ENCODE results near the gene PLSCR5. TPM values are rescaled to one million over a fixed set of nuclear protein-coding genes. Genes with fewer than 3 reads are reported as not detected.

Gene PLSCR5
- total and polyA plus RNA-seq, 4 experiments from 2014 or later = not detected

DNA sequence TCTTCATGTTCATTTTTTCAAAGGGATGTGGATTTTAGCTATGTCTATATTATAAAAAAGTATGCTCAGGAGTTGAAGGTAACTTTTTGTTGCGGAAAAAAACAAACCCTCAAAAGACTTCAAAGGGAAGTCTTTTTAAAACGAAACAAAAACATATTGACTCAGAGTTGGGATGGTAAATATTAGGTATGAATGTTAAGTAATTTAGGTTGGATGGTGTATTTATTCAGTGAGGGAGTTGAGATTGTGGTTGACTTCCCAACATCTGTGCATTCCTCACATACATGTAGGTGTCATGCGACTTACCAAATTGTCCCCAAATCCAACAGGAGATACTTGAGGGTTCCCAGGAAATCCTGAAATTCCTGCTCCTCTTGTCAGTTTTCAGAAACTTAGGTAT, 32.7 kb upstream of the PLSCR5 start:
- H3K9me3 Mint-ChIP-seq = no peaks in the 10 kb centered on the region
- no peak overlapping the region for H3K27ac ChIP-seq (ENCODE audit: low read depth, low read length)
- H3K36me3 ChIP-seq (ENCODE audit: insufficient read depth, low read length) = no peaks in the 10 kb centered on the region
- CTCF ChIA-PET (ENCODE audit: partially characterized antibody) = interaction anchor here (1.1 to 1.7 kb wide), 2 partner anchors 10 to 51 kb away, joined by 3 to 6 read pairs; no protein-coding TSS in a partner anchor
- no peaks in the 10 kb centered on the region for H3K9me3 ChIP-seq (ENCODE audit: control insufficient read depth in 1 of 2, low read length in 2 of 2)
- H3K27me3 Mint-ChIP-seq = no peaks in the 10 kb centered on the region
- H3K36me3 Mint-ChIP-seq = no peaks in the 10 kb centered on the region
- no peaks in the 10 kb centered on the region for H3K27me3 ChIP-seq (ENCODE audit: insufficient read depth, low read length)
- no peak for DNase-seq
- intact Hi-C loops (cut with micrococcal nuclease) = no loop called here
- no peaks in the 10 kb centered on the region for H3K4me1 Mint-ChIP-seq
- H3K4me3 ChIP-seq (ENCODE audit: low read length in 2 of 2) = no peak overlapping the region
- H3K4me3 Mint-ChIP-seq = no peak overlapping the region
- no peak overlapping the region for H3K27ac Mint-ChIP-seq
- H3K4me1 ChIP-seq (ENCODE audit: insufficient read depth, low read length) = no peaks in the 10 kb centered on the region
- POLR2A ChIA-PET (ENCODE audit: partially characterized antibody) = no interaction called here

DNA sequence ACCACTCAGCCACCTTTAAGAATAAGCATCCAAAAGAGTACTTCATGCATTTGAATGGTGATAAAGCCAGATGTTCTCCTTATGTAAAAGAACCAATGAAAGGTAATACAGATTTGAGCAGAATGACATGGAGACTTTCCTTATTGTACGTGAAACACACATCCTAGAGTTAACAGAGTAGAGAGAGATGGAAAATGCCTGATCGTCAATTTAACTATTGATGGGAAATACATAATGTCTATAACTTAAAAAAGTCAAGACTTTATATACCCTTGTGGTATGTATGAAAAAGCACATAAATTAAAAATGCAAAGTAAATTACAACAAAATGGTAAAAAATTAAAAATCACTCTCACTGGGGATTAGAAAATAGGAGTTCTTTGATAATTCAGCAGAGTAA, 31.7 kb upstream of the PLSCR5 start:
- H3K9me3 ChIP-seq (ENCODE audit: control insufficient read depth in 1 of 2, low read length in 2 of 2) = no peaks in the 10 kb centered on the region
- H3K36me3 Mint-ChIP-seq = no peaks in the 10 kb centered on the region
- ChIA-PET POLR2A (ENCODE audit: partially characterized antibody) (no interaction called here), CTCF (ENCODE audit: partially characterized antibody) (no interaction called here)
- no peak overlapping the region for H3K27ac Mint-ChIP-seq
- DNase-seq = no peak
- H3K36me3 ChIP-seq (ENCODE audit: insufficient read depth, low read length) = no peaks in the 10 kb centered on the region
- H3K4me3 ChIP-seq (ENCODE audit: low read length in 2 of 2) = no peak overlapping the region
- H3K27me3 ChIP-seq (ENCODE audit: insufficient read depth, low read length) = no peaks in the 10 kb centered on the region
- no peaks in the 10 kb centered on the region for H3K9me3 Mint-ChIP-seq
- no peaks in the 10 kb centered on the region for H3K4me1 ChIP-seq (ENCODE audit: insufficient read depth, low read length)
- H3K4me1 Mint-ChIP-seq = no peaks in the 10 kb centered on the region
- no peak overlapping the region for H3K4me3 Mint-ChIP-seq
- no peak overlapping the region for H3K27ac ChIP-seq (ENCODE audit: low read depth, low read length)
- intact Hi-C loops (cut with micrococcal nuclease) = no loop called here
- peaks cover 1 to 2% of the 10 kb centered on the region in 2 donors for H3K27me3 Mint-ChIP-seq

DNA sequence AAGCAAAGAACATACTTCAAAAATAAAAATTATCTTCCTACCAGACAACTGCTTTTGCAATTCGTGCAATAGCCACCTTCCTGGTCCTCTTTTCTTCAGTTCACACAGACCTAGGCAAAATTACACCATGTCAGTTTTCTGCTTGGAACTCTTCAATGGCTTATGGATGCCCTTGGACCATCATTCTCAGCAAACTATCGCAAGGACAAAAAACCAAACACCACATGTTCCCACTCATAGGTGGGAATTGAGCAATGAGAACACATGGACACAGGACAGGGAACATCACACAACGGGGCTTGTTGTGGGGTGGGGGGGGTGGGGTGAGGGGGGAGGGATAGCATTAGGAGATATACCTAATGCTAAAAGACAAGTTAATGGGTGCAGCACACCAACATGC, 29.2 kb upstream of the PLSCR5 start:
- no peaks in the 10 kb centered on the region for H3K4me1 ChIP-seq (ENCODE audit: insufficient read depth, low read length)
- CTCF ChIA-PET (ENCODE audit: partially characterized antibody) = no interaction called here

DNA sequence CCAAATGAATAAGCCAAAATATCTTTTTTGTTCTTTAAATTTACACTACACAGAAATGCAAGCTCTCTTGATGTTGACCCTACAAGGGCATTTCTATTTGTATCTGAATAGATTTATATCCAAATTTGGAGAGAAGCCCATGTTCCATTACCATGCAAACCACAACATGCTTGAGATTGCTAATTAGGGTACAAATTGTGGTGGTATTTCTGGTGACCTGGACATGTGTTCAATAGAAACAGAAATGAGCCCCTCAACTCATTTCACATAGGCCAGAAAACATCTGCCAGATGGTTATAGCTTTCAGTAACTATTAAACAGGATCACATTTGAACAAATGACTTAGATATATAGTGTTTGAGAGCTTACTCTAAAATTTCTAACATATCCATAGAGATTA, 23.5 kb upstream of the PLSCR5 start:
- peaks cover 0 to 4% (median under 1%) of the 10 kb centered on the region in 4 donors for H3K4me1 Mint-ChIP-seq
- Histone ChIP-seq H3K27ac (ENCODE audit: low read depth, low read length) (no peak overlapping the region), H3K4me1 (ENCODE audit: insufficient read depth, low read length) (no peaks in the 10 kb centered on the region), H3K36me3 (ENCODE audit: insufficient read depth, low read length) (no peaks in the 10 kb centered on the region), H3K4me3 (ENCODE audit: low read length in 2 of 2) (no peak overlapping the region), H3K27me3 (ENCODE audit: insufficient read depth, low read length) (no peaks in the 10 kb centered on the region), H3K9me3 (ENCODE audit: control insufficient read depth in 1 of 2, low read length in 2 of 2) (no peaks in the 10 kb centered on the region)
- intact Hi-C loops (cut with micrococcal nuclease) = no loop called here
- H3K36me3 Mint-ChIP-seq = no peaks in the 10 kb centered on the region
- DNase-seq = no peak
- ChIA-PET POLR2A (ENCODE audit: partially characterized antibody) (no interaction called here), CTCF (ENCODE audit: partially characterized antibody) (no interaction called here)
- peaks cover 2 to 3% of the 10 kb centered on the region in 2 donors for H3K27me3 Mint-ChIP-seq
- H3K27ac Mint-ChIP-seq = no peak overlapping the region
- no peaks in the 10 kb centered on the region for H3K9me3 Mint-ChIP-seq
- H3K4me3 Mint-ChIP-seq = no peak overlapping the region

More for the DNA sequence above, 29.2 kb upstream of the PLSCR5 start:
- Mint-ChIP-seq H3K27me3 (peaks cover 1 to 2% of the 10 kb centered on the region in 2 donors), H3K4me3 (no peak overlapping the region), H3K36me3 (no peaks in the 10 kb centered on the region), H3K9me3 (no peaks in the 10 kb centered on the region), H3K27ac (no peak overlapping the region), H3K4me1 (no peaks in the 10 kb centered on the region)
- no peaks in the 10 kb centered on the region for H3K9me3 ChIP-seq (ENCODE audit: control insufficient read depth in 1 of 2, low read length in 2 of 2)
- no peak overlapping the region for H3K4me3 ChIP-seq (ENCODE audit: low read length in 2 of 2)
- H3K27me3 ChIP-seq (ENCODE audit: insufficient read depth, low read length) = no peaks in the 10 kb centered on the region
- H3K27ac ChIP-seq (ENCODE audit: low read depth, low read length) = no peak overlapping the region
- POLR2A ChIA-PET (ENCODE audit: partially characterized antibody) = no interaction called here
- intact Hi-C loops (cut with micrococcal nuclease) = no loop called here
- no peak for DNase-seq
- no peaks in the 10 kb centered on the region for H3K36me3 ChIP-seq (ENCODE audit: insufficient read depth, low read length)

DNA sequence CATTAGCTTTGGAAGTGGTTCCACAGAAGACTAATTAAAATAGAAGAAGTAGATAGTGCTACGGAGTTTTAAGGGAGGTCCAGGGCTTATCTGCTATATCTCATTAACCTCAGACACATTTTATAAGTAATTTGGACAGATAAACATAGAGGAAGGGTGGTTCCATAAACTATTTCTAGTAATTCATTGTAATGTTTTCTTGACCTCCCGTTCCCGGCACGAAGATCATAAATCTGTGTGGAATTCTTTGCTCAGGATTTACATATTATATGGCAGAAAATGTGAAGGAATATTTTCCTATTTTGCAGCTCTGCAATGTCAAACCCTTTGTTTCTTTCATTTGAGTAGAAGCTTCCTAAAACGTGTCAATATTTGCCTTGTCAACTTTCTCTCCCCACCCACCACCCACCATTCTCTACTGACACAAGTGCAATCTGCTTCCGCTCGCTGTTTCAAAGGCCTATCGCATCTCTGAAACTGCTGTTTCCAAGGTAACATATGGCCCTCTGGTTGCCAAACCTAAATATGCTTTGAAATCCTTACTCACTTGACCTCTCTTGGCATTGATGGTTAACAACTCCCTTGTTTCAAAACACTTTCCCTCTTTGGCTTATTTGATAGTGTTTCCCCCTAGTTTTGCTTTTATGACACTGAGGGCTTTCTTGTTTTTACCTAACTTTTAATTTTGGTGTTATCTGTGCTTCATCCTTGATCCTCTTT, 21.4 kb upstream of the PLSCR5 start:
- Histone ChIP-seq H3K4me3 (ENCODE audit: low read length in 2 of 2) (no peak overlapping the region), H3K27me3 (ENCODE audit: insufficient read depth, low read length) (no peaks in the 10 kb centered on the region), H3K36me3 (ENCODE audit: insufficient read depth, low read length) (no peaks in the 10 kb centered on the region), H3K4me1 (ENCODE audit: insufficient read depth, low read length) (no peaks in the 10 kb centered on the region), H3K9me3 (ENCODE audit: control insufficient read depth in 1 of 2, low read length in 2 of 2) (no peaks in the 10 kb centered on the region), H3K27ac (ENCODE audit: low read depth, low read length) (no peak overlapping the region)
- no peak for DNase-seq
- intact Hi-C loops (cut with micrococcal nuclease) = no loop called here
- POLR2A ChIA-PET (ENCODE audit: partially characterized antibody) = no interaction called here
- Mint-ChIP-seq H3K27ac (no peak overlapping the region), H3K36me3 (no peaks in the 10 kb centered on the region), H3K4me3 (no peak overlapping the region), H3K9me3 (no peaks in the 10 kb centered on the region), H3K27me3 (peaks cover 0 to 5% of the 10 kb centered on the region in 2 donors), H3K4me1 (peaks cover 0 to 4% (median under 1%) of the 10 kb centered on the region in 4 donors)
- CTCF ChIA-PET (ENCODE audit: partially characterized antibody) = interaction anchor here (0.5 kb wide), 1 partner anchor 945 kb away, joined by 3 read pairs; no protein-coding TSS in a partner anchor

DNA sequence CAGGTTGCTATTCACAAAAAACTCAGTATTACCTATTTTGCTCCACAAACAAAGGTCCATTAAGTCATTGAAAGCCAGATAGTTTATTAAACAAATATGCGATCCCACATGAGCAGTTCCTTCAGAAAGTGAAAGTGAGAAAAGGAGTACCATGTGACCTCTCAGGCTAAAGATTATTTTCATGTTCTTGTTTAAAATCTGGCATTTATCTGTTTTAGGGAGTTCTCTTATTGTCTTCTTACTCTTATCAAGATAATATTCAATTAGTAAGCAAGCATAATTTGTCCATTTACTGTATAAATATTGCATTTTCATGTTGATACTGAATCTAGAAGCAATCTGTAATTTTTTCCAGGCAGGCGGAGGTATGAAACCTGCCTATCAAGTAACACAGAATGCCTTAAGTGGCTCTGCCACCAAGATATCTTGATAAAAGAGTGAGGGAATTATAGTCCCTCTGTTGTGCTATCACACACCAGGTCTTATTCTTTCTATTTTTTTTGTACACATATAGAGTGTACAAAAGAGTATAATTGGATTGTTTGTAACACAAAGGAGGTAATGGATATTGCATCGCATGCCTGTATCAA, 20.1 kb upstream of the PLSCR5 start:
- H3K27me3 ChIP-seq (ENCODE audit: insufficient read depth, low read length) = no peaks in the 10 kb centered on the region
- intact Hi-C loops (cut with micrococcal nuclease) = no loop called here
- H3K4me3 Mint-ChIP-seq = peak overlapping the region in 5 of 8 donors; percentile 12 to 64 (median 54)
- no peaks in the 10 kb centered on the region for H3K4me1 ChIP-seq (ENCODE audit: insufficient read depth, low read length)
- H3K27ac ChIP-seq (ENCODE audit: low read depth, low read length) = no peak overlapping the region
- CTCF ChIA-PET (ENCODE audit: partially characterized antibody) = no interaction called here
- H3K27me3 Mint-ChIP-seq = peaks cover 0 to 5% of the 10 kb centered on the region in 2 donors
- H3K4me3 ChIP-seq (ENCODE audit: low read length in 2 of 2) = no peak overlapping the region
- H3K36me3 ChIP-seq (ENCODE audit: insufficient read depth, low read length) = no peaks in the 10 kb centered on the region
- no peaks in the 10 kb centered on the region for H3K9me3 ChIP-seq (ENCODE audit: control insufficient read depth in 1 of 2, low read length in 2 of 2)
- POLR2A ChIA-PET (ENCODE audit: partially characterized antibody) = no interaction called here
- H3K4me1 Mint-ChIP-seq = peaks cover 0 to 4% (median under 1%) of the 10 kb centered on the region in 4 donors
- no peaks in the 10 kb centered on the region for H3K36me3 Mint-ChIP-seq
- no peak overlapping the region for H3K27ac Mint-ChIP-seq
- H3K9me3 Mint-ChIP-seq = no peaks in the 10 kb centered on the region
- no peak for DNase-seq

DNA sequence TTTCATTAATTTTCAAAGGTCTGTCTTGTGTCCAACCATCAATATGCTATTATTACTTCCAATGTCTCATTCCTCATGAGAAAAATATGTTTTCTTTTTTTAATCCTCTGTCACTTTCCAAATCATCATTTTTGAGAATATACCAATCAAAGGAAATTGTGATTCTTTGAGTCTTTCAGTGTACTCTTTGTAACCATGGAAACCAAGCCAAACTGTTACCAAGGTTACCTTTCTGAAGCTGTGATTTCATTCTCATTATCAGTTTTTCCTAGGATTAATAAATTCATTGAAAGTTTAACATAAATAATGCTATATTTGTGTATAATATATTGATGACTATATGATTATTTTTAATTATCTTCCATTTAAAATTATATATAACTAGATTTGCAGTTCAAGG, 16.6 kb upstream of the PLSCR5 start:
- Histone ChIP-seq H3K9me3 (ENCODE audit: control insufficient read depth in 1 of 2, low read length in 2 of 2) (no peaks in the 10 kb centered on the region), H3K4me3 (ENCODE audit: low read length in 2 of 2) (no peak overlapping the region), H3K4me1 (ENCODE audit: insufficient read depth, low read length) (no peaks in the 10 kb centered on the region), H3K36me3 (ENCODE audit: insufficient read depth, low read length) (no peaks in the 10 kb centered on the region), H3K27me3 (ENCODE audit: insufficient read depth, low read length) (no peaks in the 10 kb centered on the region), H3K27ac (ENCODE audit: low read depth, low read length) (no peak overlapping the region)
- intact Hi-C loops (cut with micrococcal nuclease) = no loop called here
- Mint-ChIP-seq H3K27me3 (peaks cover 0 to 5% of the 10 kb centered on the region in 2 donors), H3K4me3 (no peak overlapping the region), H3K4me1 (peaks cover 0 to 4% (median under 1%) of the 10 kb centered on the region in 4 donors), H3K27ac (no peak overlapping the region), H3K9me3 (no peaks in the 10 kb centered on the region), H3K36me3 (no peaks in the 10 kb centered on the region)
- no peak for DNase-seq
- CTCF ChIA-PET (ENCODE audit: partially characterized antibody) = no interaction called here
- POLR2A ChIA-PET (ENCODE audit: partially characterized antibody) = no interaction called here
